ENCODE data around the gene FKBP6.

DNA sequence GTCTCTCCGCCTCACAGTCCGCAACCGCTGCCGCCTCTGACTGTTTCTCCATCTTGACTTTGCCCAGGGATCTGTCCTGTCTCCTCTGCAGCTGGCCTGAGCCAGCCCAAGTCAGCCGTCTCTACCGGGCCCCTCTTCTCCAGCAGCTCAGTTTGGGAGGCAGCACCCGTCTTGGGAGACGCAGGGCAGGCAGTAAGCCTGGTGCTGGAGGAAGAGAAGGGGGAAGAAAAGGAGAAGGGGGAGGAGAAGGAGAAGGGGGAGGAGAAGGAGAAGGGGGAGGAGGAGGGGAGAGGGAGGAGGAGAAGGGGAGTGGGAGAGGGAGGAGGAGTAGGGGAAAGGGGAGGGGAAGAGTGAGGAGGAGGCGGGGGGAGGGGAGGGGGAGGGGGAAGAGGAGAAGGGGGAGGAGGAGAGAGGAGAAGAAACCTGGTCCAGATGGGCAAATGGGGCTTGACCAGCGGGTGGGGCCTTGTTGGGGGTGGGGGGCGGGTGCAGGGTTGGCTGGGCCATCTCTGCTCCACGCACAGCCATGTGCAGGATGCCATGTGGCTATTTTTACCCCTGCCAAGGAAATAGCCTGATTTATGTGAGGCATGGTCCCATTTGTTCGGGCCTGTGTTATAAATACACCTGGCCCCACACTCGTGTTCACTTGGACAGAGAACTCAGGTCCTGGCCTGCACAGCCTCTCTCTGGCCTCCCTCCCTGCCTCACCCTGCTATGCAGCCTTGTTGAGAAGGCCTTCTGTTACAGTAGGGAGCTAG is 69.7 kb downstream of the FKBP6 start:
- TF ChIP-seq, protein P1, sequence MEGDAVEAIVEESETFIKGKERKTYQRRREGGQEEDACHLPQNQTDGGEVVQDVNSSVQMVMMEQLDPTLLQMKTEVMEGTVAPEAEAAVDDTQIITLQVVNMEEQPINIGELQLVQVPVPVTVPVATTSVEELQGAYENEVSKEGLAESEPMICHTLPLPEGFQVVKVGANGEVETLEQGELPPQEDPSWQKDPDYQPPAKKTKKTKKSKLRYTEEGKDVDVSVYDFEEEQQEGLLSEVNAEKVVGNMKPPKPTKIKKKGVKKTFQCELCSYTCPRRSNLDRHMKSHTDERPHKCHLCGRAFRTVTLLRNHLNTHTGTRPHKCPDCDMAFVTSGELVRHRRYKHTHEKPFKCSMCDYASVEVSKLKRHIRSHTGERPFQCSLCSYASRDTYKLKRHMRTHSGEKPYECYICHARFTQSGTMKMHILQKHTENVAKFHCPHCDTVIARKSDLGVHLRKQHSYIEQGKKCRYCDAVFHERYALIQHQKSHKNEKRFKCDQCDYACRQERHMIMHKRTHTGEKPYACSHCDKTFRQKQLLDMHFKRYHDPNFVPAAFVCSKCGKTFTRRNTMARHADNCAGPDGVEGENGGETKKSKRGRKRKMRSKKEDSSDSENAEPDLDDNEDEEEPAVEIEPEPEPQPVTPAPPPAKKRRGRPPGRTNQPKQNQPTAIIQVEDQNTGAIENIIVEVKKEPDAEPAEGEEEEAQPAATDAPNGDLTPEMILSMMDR (IDR thresholded peaks at IDR 0.05; ENCODE audit: low read depth, low read length), result no peak
- TF ChIP-seq EZH2phosphoT487 (IDR thresholded peaks at IDR 0.05; ENCODE audit: low read depth), result no peak
